Fibroblast of mammary gland (primary cell): ENCODE data around the gene SUSD2.
"Not testable (repeated sequence)": the region's sequence is repeated elsewhere in the genome, so short reads cannot be mapped to it uniquely, and the experiment has no call there.

Source experiments
- DNase-seq: peaks from one replicate; pipeline ENCODE4 v3.0.0-alpha.2; 2010; ENCODE audit warnings: low read depth
- H3K4me3 ChIP-seq: 2 replicates; pipeline ENCODE4 v1.5.1; 2011; ENCODE audit warnings: low read depth, mild to moderate bottlenecking, low read length, moderate library complexity; ENCODE audit not compliant: control insufficient read depth
- CTCF ChIP-seq: conservative IDR thresholded peaks from 2 replicates; pipeline ENCODE4 v1.5.1; 2011; ENCODE audit warnings: low read depth, low read length, inconsistent platforms; ENCODE audit not compliant: control insufficient read depth, insufficient read depth

SUSD2 gene

GRCh38 chr22:24191893-24192292, 10.6 kb downstream of the SUSD2 start:
- H3K4me3 ChIP-seq = no peak overlapping the region
- no peak for DNase-seq
- no peak for TF ChIP-seq CTCF

GRCh38 chr22:24198682-24199052, 17.4 kb downstream of the SUSD2 start:
- H3K4me3 ChIP-seq = no peak overlapping the region
- no peak for TF ChIP-seq CTCF
- DNase-seq = no peak

DNA sequence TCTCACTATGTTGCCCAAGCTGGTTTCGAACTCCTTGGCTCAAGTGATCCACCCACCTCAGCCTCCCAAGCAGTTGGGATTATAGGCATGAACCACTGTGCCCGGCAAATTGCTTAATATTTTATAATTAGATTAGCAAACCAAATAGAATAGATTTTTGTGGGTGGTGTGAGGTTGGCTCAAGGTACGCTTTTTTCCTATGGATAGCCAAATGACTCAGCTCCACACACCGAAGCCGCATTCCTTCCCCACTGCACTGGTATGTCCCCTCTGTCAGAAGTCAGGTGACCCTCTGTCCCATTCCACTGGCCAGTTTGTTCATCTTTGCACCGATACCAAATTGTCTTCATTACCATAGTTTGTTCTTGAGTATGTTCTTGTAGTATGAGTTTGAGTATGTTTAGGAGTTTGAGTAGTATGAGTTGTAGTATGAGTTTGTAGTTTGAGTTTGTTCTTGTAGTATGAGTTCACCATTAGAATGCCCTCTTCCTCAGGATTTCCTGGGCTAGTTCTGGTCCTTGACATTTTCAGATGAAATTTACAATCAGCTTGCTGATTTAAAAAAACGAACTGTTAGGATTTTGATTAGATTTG, 19.4 kb downstream of the SUSD2 start:
- no peak for TF ChIP-seq CTCF
- DNase-seq = peak; percentile 64
- H3K4me3 ChIP-seq = no peak overlapping the region

DNA sequence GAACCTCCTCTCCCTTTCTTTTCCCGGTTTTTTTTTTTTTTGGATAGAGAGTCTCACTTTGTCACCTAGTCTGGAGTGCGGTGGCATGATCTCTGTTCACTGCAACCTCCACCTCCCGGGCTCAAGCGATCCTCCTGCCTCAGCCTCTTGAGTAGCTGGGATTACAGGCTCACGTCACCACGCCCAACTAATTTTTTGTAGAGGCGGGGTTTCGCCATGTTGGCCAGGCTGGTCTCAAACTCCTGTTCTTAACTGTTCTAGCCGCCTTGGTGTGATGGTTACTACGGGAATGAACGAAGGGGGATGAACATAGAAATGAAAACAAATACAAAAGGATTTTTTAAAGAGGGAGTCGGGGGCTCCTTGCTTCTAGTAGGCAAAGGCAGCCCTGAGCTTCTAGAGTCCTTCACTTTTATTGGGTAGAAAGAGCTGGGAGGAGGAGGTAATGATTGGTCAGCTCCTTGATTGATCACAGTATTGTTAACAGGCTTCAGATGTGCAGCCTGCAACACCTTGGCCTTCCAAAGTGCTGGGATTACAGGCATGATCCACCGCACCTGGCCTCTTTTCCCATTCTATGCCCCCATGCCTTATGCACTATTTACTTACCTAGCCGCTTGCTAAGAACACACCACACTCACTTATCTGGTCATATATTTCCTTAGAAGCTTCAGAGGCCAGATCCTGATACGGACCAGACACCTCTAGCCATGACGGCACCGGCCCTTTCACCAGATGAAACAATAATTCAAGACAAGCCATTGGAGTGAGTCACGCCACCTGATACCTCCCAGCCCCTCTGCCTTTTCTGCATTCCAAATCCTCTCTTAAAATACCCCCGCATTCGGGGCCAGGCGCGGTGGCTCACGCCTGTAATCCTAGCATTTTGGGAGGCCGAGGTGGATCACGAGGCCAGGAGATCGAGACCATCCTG, 20.7 kb downstream of the SUSD2 start:
- no peak overlapping the region for H3K4me3 ChIP-seq
- TF ChIP-seq CTCF = no peak
- no peak for DNase-seq

DNA sequence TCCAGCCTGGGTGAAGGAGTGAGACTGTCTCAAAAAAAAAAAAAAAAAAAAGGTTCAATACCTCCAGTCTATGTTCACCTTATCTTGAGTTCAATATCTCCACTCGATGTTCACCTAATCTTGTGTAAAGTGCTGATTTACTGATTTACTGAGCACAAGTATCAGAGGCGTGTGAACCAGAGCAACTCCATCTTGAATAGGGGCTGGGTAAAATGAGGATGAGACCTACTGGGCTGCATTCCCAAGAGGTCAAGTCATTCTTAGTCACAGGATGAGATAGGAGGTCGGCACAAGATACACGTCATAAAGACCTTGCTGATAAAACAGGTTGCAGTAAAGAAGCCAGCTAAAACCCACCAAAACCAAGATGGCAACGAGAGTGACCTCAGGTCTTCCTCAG, 22.6 kb downstream of the SUSD2 start:
- DNase-seq, H3K4me3 ChIP-seq: not testable (repeated sequence)

DNA sequence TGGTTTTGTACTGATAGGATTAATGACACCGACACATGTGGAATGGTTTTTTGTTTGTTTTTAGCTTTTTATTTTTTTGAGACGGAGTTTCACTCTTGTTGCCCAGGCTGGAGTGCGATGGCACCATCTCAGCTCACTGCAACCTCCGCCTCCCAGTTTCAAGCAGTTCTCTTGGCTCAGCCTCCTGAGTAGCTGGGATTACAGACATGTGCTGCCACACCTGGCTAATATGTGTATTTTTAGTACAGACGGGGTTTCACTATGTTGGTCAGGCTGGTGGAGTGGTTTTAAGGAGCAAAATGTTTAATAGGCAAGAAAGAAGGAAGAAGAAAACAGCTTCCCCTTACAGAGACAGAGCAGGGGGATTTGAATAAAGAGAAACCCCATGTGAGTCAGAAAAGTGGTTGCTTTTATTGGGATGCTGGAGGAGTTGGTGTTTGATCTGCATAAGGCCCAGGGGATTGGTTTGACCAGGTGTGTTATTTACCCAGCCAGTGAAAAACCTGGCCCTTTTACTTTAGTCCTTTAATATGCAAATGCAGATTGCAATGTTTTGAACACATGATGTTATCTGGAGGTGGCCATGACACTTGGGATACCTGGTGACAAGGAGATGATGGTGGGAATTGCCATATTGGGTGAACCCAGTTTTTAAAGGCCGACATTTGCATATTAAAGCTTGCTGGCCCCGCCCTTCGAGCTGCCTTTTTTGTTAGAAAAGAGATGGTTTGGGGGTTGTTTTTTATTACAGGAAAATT, 24.3 kb downstream of the SUSD2 start:
- TF ChIP-seq CTCF = no peak
- no peak overlapping the region for H3K4me3 ChIP-seq
- no peak for DNase-seq

- H3K4me3 ChIP-seq = not testable (repeated sequence)
- peak; percentile 31 for DNase-seq
Observed at GRCh38 chr22:24206460-24207263, 25.4 kb downstream of the SUSD2 start.
